Neuronal stem cell (in vitro differentiated cells): ENCODE data around the gene MED12L.

Source experiments
- DNase-seq: peaks from one replicate; pipeline ENCODE4 v3.0.0-alpha.2; 2013; ENCODE audit warnings: low spot score
- H2AFZ ChIP-seq: one replicate; pipeline ENCODE4 v1.6.1; 2013; ENCODE audit warnings: mild to moderate bottlenecking, low read length, inconsistent platforms
- H2AK5ac ChIP-seq: 2 replicates; pipeline ENCODE4 v1.6.1; 2013; ENCODE audit warnings: low read depth, mild to moderate bottlenecking, inconsistent platforms, low read length, moderate library complexity, mixed read lengths
- H2BK120ac ChIP-seq: 2 replicates; pipeline ENCODE4 v1.6.1; 2013; ENCODE audit warnings: low read depth, mild to moderate bottlenecking, inconsistent platforms, low read length, moderate library complexity, mixed read lengths
- H2BK12ac ChIP-seq: one replicate; pipeline ENCODE4 v1.6.1; 2013; ENCODE audit warnings: low read length, inconsistent platforms
- H2BK15ac ChIP-seq: 2 replicates; pipeline ENCODE4 v1.6.1; 2013; ENCODE audit warnings: mild to moderate bottlenecking, low read length, inconsistent platforms, mixed read lengths
- H2BK5ac ChIP-seq: one replicate; pipeline ENCODE4 v1.6.1; 2013; ENCODE audit warnings: inconsistent platforms, mild to moderate bottlenecking, low read length, moderate library complexity
- H3K14ac ChIP-seq: one replicate; pipeline ENCODE4 v1.6.1; 2013; ENCODE audit warnings: low read length, inconsistent platforms
- H3K18ac ChIP-seq: 2 replicates; pipeline ENCODE4 v1.6.1; 2013; ENCODE audit warnings: low read length, inconsistent platforms
- H3K23ac ChIP-seq: 2 replicates; pipeline ENCODE4 v1.6.1; 2013; ENCODE audit warnings: low read depth, mild to moderate bottlenecking, mixed read lengths, low read length, inconsistent platforms; ENCODE audit not compliant: poor library complexity
- H3K27ac ChIP-seq: replicated peaks from 3 replicates; pipeline ENCODE4 v1.5.1; 2013; ENCODE audit warnings: low read length, inconsistent platforms
- H3K27me3 ChIP-seq, 3 experiments: 2 replicates each; pipeline ENCODE4 v1.6.1; 2013; ENCODE audit warnings: low read length in 3 of 3, mild to moderate bottlenecking in 2 of 3, inconsistent platforms in 1 of 3, low read depth in 1 of 3, mixed read lengths in 1 of 3, moderate library complexity in 1 of 3; ENCODE audit not compliant: control insufficient read depth in 3 of 3, insufficient read depth in 3 of 3
- H3K36me3 ChIP-seq, 2 donors: replicated peaks in 1 of 2; 2 replicates each; pipeline ENCODE4 v1.6.1; 2013; ENCODE audit warnings: low read length in 2 of 2; ENCODE audit not compliant: control insufficient read depth in 2 of 2, insufficient read depth in 2 of 2
- H3K4ac ChIP-seq: 2 replicates; pipeline ENCODE4 v1.6.1; 2013; ENCODE audit warnings: inconsistent platforms, mild to moderate bottlenecking, low read length, moderate library complexity
- H3K4me1 ChIP-seq, 2 donors: 1 replicate in 1 of 2; 2 replicates in 1 of 2; pipeline ENCODE4 v1.6.1; 2013; ENCODE audit warnings: low read length in 2 of 2, low read depth in 1 of 2; ENCODE audit not compliant: control insufficient read depth in 2 of 2, insufficient read depth in 1 of 2
- H3K4me2 ChIP-seq: one replicate; pipeline ENCODE4 v1.6.1; 2013; ENCODE audit warnings: mild to moderate bottlenecking, low read length, inconsistent platforms; ENCODE audit not compliant: insufficient read depth, poor library complexity, severe bottlenecking
- H3K4me3 ChIP-seq, 2 donors: 2 replicates each; pipeline ENCODE4 v1.5.1; 2013; ENCODE audit warnings: low read length in 2 of 2, mild to moderate bottlenecking in 2 of 2, inconsistent platforms in 1 of 2, moderate library complexity in 1 of 2
- H3K79me1 ChIP-seq: one replicate; pipeline ENCODE4 v1.6.1; 2013; ENCODE audit warnings: low read depth, mild to moderate bottlenecking, inconsistent platforms, low read length, moderate library complexity
- H3K9ac ChIP-seq: one replicate; pipeline ENCODE4 v1.6.1; 2013; ENCODE audit warnings: mild to moderate bottlenecking, low read depth, low read length, inconsistent platforms; ENCODE audit not compliant: poor library complexity
- H3K9me3 ChIP-seq, 2 donors: replicated peaks in 1 of 2; 2 replicates each; pipeline versions ENCODE3 to v1.6.1; 2013; ENCODE audit warnings: low read length in 2 of 2, mild to moderate bottlenecking in 2 of 2, inconsistent platforms in 1 of 2, low read depth in 1 of 2, mixed read lengths in 1 of 2, moderate library complexity in 1 of 2; ENCODE audit not compliant: control insufficient read depth in 2 of 2, insufficient read depth in 1 of 2
- H4K8ac ChIP-seq: one replicate; pipeline ENCODE4 v1.6.1; 2013; ENCODE audit warnings: low read depth, mild to moderate bottlenecking, inconsistent platforms, low read length, moderate library complexity
- H4K91ac ChIP-seq: one replicate; pipeline ENCODE4 v1.6.1; 2013; ENCODE audit warnings: low read length, low read depth, mild to moderate bottlenecking, inconsistent platforms; ENCODE audit not compliant: poor library complexity
- WGBS, 2 donors: extraction: QIAGEN DNeasy Blood & Tissue Kit; methylation state at CpG; one replicate each; pipeline ENCODE4 v1.1.7; 2013; ENCODE audit warnings: missing lambda C conversion rate in 2 of 2, mixed read lengths in 1 of 2; ENCODE audit not compliant: insufficient read length in 2 of 2, insufficient replicate concordance in 1 of 2; ENCODE audit errors: extremely low coverage in 2 of 2; 5-methylcytosine and 5-hydroxymethylcytosine counted together

The MED12L gene

GRCh38 chr3:151384741-151385174 lies 299.3 kb downstream of the MED12L start, which contains the start of gene P2RY12:
P2RY12 (minus strand) TSS chr3:151384753; CDS start chr3:151338845, 45,908 bp downstream.
- no peak within 1 kb of the TSS for H3K4ac ChIP-seq
- WGBS, 2 donors = no CpG with 5 or more reads among the region's 4 CpGs
- no peak for DNase-seq
- no peak within 1 kb of the TSS for H3K9ac ChIP-seq
- H3K18ac ChIP-seq = no peak within 1 kb of the TSS
- no peak within 1 kb of the TSS for H3K4me3 ChIP-seq
- no peak within 1 kb of the TSS for H2AFZ ChIP-seq
- no peaks in the 10 kb centered on the region for H3K27me3 ChIP-seq
- no peaks in the 10 kb centered on the region for H3K4me1 ChIP-seq
- no peaks in the 10 kb centered on the region for H3K9me3 ChIP-seq
- H2BK12ac ChIP-seq = no peak within 1 kb of the TSS
- peaks cover 5 to 15% of the 10 kb centered on the region in 2 donors for H3K36me3 ChIP-seq
- no peak within 1 kb of the TSS for H3K23ac ChIP-seq
- no peak within 1 kb of the TSS for H3K14ac ChIP-seq
- no peak within 1 kb of the TSS for H2AK5ac ChIP-seq
- H3K79me1 ChIP-seq = no peaks in the 10 kb centered on the region
- no peak within 1 kb of the TSS for H4K8ac ChIP-seq
- H4K91ac ChIP-seq = no peak within 1 kb of the TSS
- H2BK5ac ChIP-seq = no peak within 1 kb of the TSS
- no peak within 1 kb of the TSS for H3K4me2 ChIP-seq
- no peak within 1 kb of the TSS for H2BK120ac ChIP-seq
- H3K27ac ChIP-seq = no peak within 1 kb of the TSS
- H2BK15ac ChIP-seq = no peak within 1 kb of the TSS

GRCh38 chr3:151386056-151386455 lies 300.6 kb downstream of the MED12L start:
- no peak overlapping the region for H3K23ac ChIP-seq
- H3K4me2 ChIP-seq = no peak overlapping the region
- H4K91ac ChIP-seq = no peak overlapping the region
- no peak overlapping the region for H4K8ac ChIP-seq
- no peak overlapping the region for H2BK120ac ChIP-seq
- H3K27ac ChIP-seq = no peak overlapping the region
- H2BK12ac ChIP-seq = no peak overlapping the region
- peaks cover 5 to 13% of the 10 kb centered on the region in 2 donors for H3K36me3 ChIP-seq
- no peaks in the 10 kb centered on the region for H3K79me1 ChIP-seq
- H3K9ac ChIP-seq = no peak overlapping the region
- H3K18ac ChIP-seq = no peak overlapping the region
- H2BK5ac ChIP-seq = no peak overlapping the region
- no peak overlapping the region for H2AK5ac ChIP-seq
- no peak overlapping the region for H2AFZ ChIP-seq
- H2BK15ac ChIP-seq = no peak overlapping the region
- H3K27me3 ChIP-seq = no peaks in the 10 kb centered on the region
- H3K14ac ChIP-seq = no peak overlapping the region
- H3K4me1 ChIP-seq = no peaks in the 10 kb centered on the region
- no peak overlapping the region for H3K4ac ChIP-seq
- WGBS, 2 donors = no CpG with 5 or more reads among the region's 4 CpGs
- no peaks in the 10 kb centered on the region for H3K9me3 ChIP-seq
- DNase-seq = no peak
- no peak overlapping the region for H3K4me3 ChIP-seq

- Histone ChIP-seq H3K4ac (no peak overlapping the region), H2BK15ac (no peak overlapping the region), H3K14ac (no peak overlapping the region), H2BK120ac (no peak overlapping the region), H3K9me3 (no peaks in the 10 kb centered on the region), H2AFZ (no peak overlapping the region), H3K18ac (no peak overlapping the region), H2BK12ac (no peak overlapping the region), H4K8ac (no peak overlapping the region), H3K4me2 (no peak overlapping the region), H3K23ac (peak overlapping the region; percentile 65), H3K4me1 (no peaks in the 10 kb centered on the region), H3K4me3 (no peak overlapping the region), H4K91ac (no peak overlapping the region), H3K36me3 (peaks cover 5 to 13% of the 10 kb centered on the region in 2 donors), H3K27ac (no peak overlapping the region), H3K9ac (no peak overlapping the region), H2AK5ac (no peak overlapping the region), H2BK5ac (no peak overlapping the region), H3K27me3 (no peaks in the 10 kb centered on the region), H3K79me1 (no peaks in the 10 kb centered on the region)
- WGBS, 2 donors = no CpG with 5 or more reads among the region's 5 CpGs
- DNase-seq = no peak
Observed at GRCh38 chr3:151387432-151387831, 302.0 kb downstream of the MED12L start.

GRCh38 chr3:151387842-151388241 lies 302.4 kb downstream of the MED12L start:
- no peak overlapping the region for H2BK15ac ChIP-seq
- H3K27ac ChIP-seq = no peak overlapping the region
- H3K9ac ChIP-seq = no peak overlapping the region
- no CpG with 5 or more reads among the region's 9 CpGs for WGBS, 2 donors
- H3K36me3 ChIP-seq = peaks cover 5 to 13% of the 10 kb centered on the region in 2 donors
- H3K4ac ChIP-seq = no peak overlapping the region
- H2BK5ac ChIP-seq = no peak overlapping the region
- H3K4me3 ChIP-seq = no peak overlapping the region
- H3K4me2 ChIP-seq = no peak overlapping the region
- no peak overlapping the region for H3K18ac ChIP-seq
- no peak overlapping the region for H2BK12ac ChIP-seq
- no peaks in the 10 kb centered on the region for H3K27me3 ChIP-seq
- no peak for DNase-seq
- H3K79me1 ChIP-seq = no peaks in the 10 kb centered on the region
- H2AK5ac ChIP-seq = no peak overlapping the region
- peak overlapping the region; percentile 65 for H3K23ac ChIP-seq
- H2BK120ac ChIP-seq = no peak overlapping the region
- no peaks in the 10 kb centered on the region for H3K9me3 ChIP-seq
- H4K8ac ChIP-seq = no peak overlapping the region
- H4K91ac ChIP-seq = no peak overlapping the region
- H2AFZ ChIP-seq = no peak overlapping the region
- no peak overlapping the region for H3K14ac ChIP-seq
- no peaks in the 10 kb centered on the region for H3K4me1 ChIP-seq
